ENCODE measurements around the gene CPM. TPM values are rescaled to one million over a fixed set of nuclear protein-coding genes. Genes with fewer than 3 reads are reported as not detected.

CPM gene
- total RNA-seq, 1 donor from 2014 or later: 224 TPM

DNA sequence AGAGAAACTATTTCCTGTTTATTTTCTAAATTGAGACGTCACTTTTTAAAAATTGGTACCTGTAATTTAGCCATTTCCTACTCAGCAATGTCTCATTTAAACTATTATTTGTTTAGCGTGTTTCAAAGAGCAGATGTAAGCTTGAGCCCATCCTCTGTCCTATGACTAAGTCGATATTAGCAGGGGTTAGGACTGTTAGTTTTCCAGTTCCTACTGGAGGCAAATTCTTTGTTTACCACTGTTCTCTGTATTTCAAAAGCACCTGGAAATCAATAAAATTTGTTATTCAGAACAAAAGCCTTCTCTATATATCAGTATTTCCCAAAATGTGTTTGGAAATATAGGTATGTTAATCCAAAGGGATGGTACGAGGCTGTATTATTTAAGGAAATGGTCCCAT, 82.6 kb downstream of the CPM start:
- no peak overlapping the region for H3K4me3 ChIP-seq
- no peak overlapping the region for H3K27ac ChIP-seq
- H3K9me3 ChIP-seq: no peaks in the 10 kb centered on the region
- TF ChIP-seq, protein P1, sequence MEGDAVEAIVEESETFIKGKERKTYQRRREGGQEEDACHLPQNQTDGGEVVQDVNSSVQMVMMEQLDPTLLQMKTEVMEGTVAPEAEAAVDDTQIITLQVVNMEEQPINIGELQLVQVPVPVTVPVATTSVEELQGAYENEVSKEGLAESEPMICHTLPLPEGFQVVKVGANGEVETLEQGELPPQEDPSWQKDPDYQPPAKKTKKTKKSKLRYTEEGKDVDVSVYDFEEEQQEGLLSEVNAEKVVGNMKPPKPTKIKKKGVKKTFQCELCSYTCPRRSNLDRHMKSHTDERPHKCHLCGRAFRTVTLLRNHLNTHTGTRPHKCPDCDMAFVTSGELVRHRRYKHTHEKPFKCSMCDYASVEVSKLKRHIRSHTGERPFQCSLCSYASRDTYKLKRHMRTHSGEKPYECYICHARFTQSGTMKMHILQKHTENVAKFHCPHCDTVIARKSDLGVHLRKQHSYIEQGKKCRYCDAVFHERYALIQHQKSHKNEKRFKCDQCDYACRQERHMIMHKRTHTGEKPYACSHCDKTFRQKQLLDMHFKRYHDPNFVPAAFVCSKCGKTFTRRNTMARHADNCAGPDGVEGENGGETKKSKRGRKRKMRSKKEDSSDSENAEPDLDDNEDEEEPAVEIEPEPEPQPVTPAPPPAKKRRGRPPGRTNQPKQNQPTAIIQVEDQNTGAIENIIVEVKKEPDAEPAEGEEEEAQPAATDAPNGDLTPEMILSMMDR (IDR thresholded peaks at IDR 0.05): no peak
- intact Hi-C loops (cut with DNase I): no loop called here
- H3K27me3 ChIP-seq (ENCODE audit: low read depth): no peaks in the 10 kb centered on the region
- ATAC-seq: no peak
- H3K4me1 ChIP-seq: no peaks in the 10 kb centered on the region
- DNase-seq: no peak
- peaks cover 4% of the 10 kb centered on the region for H3K36me3 ChIP-seq

DNA sequence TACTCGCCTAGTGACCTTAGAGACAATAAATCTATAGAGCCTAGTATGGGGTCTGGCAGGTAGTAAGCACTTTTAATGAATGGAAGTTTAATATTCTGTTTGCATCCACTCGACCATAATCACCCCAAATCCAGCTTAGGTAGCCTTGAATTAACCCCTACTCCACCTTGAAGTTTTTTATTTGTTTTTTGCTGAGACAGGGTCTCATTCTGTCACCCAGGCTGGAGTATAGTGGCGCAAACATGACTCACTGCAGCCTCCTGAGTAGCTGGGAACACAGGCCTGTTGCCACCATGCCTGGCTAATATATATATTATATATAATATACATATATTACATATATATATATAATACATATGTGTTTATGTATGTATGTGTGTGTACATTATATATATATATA, 86.2 kb downstream of the CPM start:
- H3K36me3 ChIP-seq: peaks cover 31% of the 10 kb centered on the region
- H3K4me3 ChIP-seq: no peak overlapping the region
- intact Hi-C loops (cut with DNase I): no loop called here
- no peaks in the 10 kb centered on the region for H3K27me3 ChIP-seq (ENCODE audit: low read depth)
- H3K9me3 ChIP-seq: no peaks in the 10 kb centered on the region
- no peaks in the 10 kb centered on the region for H3K4me1 ChIP-seq
- TF ChIP-seq, protein P1 (IDR thresholded peaks at IDR 0.05): no peak
- H3K27ac ChIP-seq: no peak overlapping the region
- ATAC-seq (no peak), DNase-seq (no peak)

DNA sequence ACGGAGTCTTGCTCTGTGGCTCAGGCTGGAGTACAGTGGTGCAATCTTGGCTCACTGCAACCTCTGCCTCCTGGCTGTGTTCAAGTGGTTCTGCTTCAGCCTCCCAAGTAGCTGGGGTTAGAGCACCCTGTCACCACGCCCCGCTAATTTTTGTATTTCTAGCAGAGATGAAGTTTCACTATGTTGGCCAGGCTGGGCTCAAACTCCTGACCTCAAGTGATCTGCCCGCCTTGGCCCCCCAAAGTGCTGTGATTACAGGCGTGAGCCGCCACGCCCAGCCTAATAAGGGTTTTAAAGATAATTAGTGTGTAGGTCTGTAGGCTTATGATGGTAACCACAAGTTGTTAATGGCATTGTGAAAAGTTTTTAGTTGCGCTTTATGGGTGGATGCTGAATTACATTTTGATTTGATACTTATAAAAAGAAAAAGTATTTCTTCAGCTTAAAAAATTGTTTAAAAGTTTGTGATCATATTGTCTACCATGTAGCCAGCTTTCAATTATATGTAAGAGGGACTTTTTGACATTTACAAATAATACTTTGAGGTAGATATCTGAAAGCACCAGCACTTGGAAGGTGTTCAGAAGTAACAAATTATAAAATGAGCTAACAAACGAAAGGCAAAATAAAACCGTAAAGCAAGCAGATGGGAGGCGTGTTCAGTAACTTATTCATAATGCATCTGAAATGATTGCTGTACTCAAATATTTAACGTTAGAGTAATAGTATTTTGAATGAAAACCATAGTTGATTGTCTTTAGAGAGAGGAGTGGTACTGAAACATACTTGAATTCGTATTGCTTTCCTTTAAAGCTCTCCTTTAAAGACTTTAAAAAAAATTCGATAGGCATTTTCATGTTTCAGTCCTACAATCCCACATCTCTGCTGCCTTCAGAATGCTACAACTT, 87.9 kb downstream of the CPM start:
- H3K27me3 ChIP-seq (ENCODE audit: low read depth): no peaks in the 10 kb centered on the region
- H3K4me3 ChIP-seq: no peak overlapping the region
- H3K36me3 ChIP-seq: peaks cover 49% of the 10 kb centered on the region
- H3K4me1 ChIP-seq: no peaks in the 10 kb centered on the region
- intact Hi-C loops (cut with DNase I): no loop called here
- peak; percentile 81 to 86 for ATAC-seq
- H3K9me3 ChIP-seq: no peaks in the 10 kb centered on the region
- no peak overlapping the region for H3K27ac ChIP-seq
- TF ChIP-seq, protein P1 (IDR thresholded peaks at IDR 0.05): no peak
- DNase-seq: no peak

DNA sequence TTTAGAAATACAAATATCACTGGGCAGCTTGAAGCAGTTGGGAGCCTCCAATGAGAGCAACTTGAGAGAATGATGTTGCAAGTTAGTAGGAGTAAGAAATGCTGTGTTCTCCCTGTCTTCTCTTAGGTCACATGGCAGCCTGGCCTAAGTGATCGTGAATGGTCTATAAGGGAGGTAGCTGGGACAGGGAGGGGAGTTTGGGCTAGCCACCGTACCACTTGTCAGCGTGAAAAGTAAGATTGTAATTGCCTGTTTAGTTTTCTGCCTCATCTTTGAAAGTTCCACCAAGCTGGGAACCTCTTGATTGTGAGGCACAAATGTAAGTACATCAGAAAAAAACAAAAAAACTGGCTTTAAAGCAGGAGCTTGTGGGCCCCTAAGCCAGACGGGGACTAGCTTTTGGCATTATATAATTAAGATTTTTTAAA, 88.6 kb downstream of the CPM start:
- DNase-seq (no peak), ATAC-seq (peak; percentile 65 to 70)
- intact Hi-C loops (cut with DNase I): no loop called here
- TF ChIP-seq, protein P1 (IDR thresholded peaks at IDR 0.05): no peak
- no peaks in the 10 kb centered on the region for H3K27me3 ChIP-seq (ENCODE audit: low read depth)
- H3K27ac ChIP-seq: no peak overlapping the region
- no peak overlapping the region for H3K4me3 ChIP-seq
- no peaks in the 10 kb centered on the region for H3K9me3 ChIP-seq
- H3K36me3 ChIP-seq: peaks cover 56% of the 10 kb centered on the region
- H3K4me1 ChIP-seq: no peaks in the 10 kb centered on the region

DNA sequence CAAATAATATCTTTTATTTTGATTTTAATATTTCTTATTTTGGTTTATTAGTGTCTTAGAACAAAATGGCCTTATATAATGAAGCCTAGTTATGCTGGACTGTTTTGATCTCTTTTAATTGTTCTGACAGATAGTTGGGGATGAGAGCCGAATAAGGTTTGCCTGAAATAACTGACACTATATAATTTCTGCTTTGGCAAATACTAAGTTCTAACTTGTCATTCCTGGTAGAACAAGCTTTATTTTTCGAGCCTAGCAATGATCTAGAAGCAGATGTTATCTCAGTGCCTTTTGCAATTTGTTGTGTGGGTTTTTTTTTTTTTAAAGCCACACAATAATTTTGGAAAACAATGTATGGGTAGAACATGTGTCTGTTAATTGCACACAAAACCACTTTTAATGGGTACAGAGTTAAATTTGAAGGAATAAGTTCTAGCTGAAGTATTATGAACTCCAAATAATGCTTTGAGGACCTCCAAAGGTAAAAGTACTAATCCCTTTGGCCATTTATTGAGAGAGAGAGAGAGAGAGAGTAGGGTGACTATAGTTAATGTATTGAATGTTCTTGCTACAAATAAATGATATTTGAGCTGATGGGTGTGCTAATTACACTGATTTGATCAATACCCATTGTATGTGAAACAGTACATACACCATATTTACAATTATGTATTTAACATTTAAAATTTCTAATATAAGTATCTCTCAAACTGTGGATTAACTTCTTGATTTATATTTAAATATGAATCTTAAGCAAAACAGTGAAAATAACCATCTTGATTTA, 90.0 kb downstream of the CPM start:
- H3K9me3 ChIP-seq: no peaks in the 10 kb centered on the region
- TF ChIP-seq, protein P1 (IDR thresholded peaks at IDR 0.05): no peak
- no peak overlapping the region for H3K4me3 ChIP-seq
- DNase-seq (no peak), ATAC-seq (no peak)
- H3K36me3 ChIP-seq: peaks cover 69% of the 10 kb centered on the region
- no peaks in the 10 kb centered on the region for H3K27me3 ChIP-seq (ENCODE audit: low read depth)
- no peak overlapping the region for H3K27ac ChIP-seq
- H3K4me1 ChIP-seq: no peaks in the 10 kb centered on the region
- intact Hi-C loops (cut with DNase I): no loop called here
